Stimulated activated CD4-positive, alpha-beta T cell treated with anti-CD3 and anti-CD28 coated beads, Interleukin-15, amount 100 ng/mL, for 24 hours (primary cell): ENCODE data around the gene C20orf144.
A peak's percentile ranks its signal among the peaks of the same experiment; 100 is the strongest.

ENCODE experiments used
- DNase-seq: peaks from one replicate; pipeline ENCODE4 v3.0.0-alpha.2; 2020

Gene C20orf144

DNA sequence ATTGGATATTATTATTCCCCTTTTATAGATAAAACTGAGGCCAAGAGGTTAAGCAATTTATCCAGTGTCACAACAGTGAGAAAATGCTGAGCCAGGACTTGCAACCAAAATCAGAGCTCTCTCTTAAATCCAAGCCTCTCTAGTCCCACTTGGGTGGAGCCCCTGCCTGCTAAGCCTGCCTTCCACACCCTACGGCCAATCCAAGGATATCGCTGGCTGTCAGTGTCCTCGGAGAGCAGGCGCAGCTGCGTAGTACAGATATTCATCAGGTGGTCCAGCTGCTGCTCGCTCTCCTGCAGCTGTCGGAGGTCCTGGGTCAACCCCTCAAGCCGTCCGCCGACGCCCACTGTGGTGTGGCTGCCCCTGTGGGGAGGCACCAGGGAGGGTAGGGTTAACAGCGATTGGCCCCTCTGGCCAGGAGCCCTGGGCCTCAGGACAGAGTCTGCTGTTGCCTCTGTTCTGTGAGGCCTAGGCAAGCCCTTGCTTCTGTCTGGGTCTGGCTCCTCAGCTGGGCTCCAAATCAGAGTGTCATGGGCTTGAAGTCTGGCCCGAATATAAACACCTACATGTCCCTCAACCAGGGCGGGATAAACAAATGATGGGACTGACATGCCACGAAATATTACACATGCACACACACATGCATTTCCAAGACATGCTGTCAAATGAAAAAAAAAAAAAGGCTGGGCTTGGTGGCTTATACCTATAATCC is 16.0 kb downstream of the C20orf144 start:
- DNase-seq: no peak

DNA sequence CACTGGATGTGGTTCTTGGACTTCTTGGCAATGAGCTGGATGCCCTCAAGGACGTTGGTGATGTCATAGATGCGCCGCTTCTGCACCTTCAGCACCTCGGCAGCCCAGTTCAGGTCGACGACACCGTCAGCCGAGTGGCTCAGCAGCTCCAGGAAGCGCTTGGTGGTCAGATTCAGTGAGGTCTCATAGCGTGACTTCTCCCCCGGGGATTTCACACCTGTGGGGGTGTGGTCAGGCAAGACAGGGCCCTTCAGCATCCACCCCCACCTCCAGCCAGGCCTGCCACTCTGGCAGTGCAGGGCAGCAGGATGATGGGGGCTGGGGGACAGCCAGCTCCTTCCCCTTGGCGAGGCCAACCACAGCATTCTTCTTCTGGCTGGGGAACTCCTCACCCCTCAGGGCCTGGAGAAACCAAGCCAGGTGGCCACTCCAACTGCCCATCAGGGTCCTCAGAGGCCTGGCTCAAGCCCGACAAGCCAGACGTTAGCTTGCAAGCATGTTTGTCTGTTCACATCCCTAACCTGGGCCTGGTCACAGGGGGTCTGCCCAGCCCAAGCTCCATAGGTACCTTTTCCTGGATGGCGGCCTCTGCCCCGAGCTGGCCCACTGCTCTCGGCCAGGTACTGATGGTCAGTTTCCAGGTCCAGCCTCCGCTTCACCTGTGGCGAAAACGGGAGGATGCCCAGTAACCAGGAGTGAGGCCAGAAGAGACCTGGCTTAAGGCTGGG is 17.8 kb downstream of the C20orf144 start:
- DNase-seq: peak; percentile 54

DNA sequence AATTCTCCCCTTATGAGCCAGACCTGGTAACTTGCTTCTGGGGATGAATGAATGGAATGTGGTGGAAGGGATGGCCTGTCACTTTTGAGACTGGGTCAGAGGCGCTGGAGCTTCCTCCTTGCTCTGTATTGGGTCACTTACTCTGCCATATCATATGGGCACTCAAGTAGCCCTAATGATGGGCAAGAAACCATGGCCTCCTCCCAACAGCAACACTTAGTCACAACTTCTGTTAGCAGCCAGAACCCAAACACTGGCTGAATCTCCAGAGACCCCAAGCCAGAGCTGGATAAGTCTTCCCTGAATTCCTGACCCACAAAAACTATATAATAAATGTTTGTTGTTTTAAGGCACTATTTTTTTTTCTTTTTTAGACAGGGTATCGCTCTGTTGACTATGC is 18.6 kb downstream of the C20orf144 start:
- no peak for DNase-seq

DNA sequence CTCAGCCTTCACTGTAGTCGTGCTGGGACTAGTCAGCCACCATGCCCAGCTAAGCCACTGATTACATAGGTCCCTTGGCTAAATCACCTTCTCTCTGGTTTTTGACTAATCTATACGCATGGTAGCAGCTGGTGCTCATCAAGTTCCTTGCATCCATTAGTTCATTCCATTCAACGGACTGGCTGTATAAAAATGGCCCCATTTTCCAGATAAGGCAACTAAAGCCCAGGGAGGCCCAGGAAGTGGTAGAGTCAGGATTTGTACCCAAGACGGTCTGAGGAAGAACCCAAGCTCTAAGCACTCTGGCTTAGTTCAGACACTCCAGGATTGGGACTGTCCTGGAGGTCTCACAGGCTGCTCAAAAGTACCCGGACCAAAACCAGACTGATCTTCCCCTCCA is 19.2 kb downstream of the C20orf144 start:
- DNase-seq: no peak

DNA sequence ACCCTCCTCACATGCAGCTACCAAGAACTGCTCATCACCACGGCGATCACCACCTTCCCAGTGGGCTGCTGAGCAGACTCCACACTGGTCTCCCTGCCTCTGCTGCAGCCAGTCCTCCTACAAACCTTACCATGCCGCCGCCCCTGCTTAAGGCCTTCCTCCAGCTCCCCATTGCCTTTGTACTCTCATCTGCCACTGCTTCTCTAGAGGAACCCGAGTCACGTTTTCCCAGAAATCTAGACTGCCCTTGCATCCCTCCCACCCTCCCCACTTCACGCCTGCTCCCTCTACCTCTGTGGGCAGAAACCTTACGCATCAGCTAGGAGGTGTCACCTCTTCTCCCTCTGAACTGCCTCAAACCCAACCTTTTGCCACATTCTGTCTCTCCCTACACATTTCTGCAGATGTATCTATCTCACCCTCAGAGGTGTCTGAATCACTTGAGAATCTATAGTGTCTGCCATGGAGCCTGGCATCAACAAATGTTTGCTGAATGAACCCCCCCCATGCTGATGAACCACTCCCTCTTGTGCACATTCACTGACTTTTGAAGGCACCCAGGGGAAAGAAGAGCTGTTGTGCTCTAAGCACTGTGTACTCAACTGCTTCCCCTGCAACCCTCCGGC is 19.7 kb downstream of the C20orf144 start:
- DNase-seq: no peak

DNA sequence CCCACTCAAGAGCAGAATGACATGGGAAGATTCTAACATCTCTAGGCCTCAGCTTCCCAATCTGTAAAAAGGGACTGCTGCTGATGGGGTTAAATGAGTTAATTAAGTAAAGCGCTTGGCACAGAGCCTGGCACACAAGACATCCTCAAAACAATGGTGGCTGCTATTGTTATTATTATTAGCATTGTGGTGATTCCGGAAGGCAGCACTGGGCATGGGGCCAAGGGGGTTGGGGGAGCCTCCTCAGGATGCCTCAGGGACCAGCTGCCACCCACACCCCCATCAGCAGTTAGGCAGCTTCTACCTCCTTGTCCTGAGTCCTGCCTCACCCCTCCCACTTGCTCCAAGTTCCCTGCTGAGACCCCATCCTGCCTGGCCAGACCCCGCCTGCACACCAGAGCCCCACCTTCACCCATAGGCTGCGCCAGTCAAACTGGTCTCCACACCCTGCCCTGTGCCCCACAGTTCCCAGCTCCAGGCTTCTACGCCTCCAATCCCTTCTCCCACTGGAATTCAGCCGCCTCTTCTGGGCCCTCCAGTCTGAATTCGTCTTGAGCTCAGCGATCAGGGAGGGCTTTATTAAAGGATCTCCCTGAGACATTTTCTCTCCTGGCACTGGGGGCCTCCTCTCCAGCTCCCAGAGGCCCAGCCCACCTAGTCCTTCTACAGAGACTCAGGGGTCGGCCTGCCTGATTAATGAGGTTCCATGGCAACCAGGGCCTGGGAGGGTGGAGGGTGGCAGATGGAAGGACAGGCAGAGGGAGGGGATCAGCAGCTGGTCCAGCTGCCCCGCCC is 22.6 kb downstream of the C20orf144 start:
- DNase-seq: no peak

DNA sequence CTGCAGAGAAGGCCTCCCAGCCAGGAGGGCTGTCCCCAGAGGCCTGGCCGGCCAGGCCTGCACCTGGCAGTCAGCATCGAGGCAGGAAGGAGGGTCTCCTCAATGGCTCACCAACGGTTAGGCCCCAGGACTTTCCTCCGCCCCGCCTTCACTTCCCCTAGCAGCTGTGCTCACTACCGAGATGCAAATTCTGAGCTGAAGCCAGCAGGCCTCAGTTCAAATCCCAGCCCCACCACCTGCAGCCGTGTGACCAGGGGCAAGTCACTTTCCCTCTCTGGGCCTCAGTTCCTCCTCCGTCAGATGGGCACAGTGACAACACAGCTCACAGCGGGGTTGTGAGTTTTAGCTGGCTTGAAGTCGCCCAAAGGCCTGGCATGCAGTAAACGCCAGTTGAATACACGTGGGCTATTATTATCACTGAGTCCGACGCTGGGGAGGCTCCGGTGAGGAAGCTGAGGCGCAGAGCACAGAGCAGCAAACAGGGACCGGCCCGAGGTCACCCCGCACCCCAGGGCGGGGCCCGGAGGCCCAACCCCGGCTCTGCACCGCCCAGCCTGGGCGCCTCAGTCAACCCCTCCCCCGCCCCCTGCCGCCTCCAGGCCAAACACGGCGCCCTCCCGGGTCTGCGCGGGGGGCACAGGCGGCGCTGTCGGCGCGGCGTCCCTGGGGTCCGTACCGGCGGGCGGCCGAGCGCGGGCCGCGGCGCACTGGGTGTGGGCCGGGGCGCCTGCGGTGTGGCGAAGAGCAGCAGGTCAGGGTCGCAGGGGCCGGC is 23.4 kb downstream of the C20orf144 start:
- DNase-seq: peak; percentile 85

DNA sequence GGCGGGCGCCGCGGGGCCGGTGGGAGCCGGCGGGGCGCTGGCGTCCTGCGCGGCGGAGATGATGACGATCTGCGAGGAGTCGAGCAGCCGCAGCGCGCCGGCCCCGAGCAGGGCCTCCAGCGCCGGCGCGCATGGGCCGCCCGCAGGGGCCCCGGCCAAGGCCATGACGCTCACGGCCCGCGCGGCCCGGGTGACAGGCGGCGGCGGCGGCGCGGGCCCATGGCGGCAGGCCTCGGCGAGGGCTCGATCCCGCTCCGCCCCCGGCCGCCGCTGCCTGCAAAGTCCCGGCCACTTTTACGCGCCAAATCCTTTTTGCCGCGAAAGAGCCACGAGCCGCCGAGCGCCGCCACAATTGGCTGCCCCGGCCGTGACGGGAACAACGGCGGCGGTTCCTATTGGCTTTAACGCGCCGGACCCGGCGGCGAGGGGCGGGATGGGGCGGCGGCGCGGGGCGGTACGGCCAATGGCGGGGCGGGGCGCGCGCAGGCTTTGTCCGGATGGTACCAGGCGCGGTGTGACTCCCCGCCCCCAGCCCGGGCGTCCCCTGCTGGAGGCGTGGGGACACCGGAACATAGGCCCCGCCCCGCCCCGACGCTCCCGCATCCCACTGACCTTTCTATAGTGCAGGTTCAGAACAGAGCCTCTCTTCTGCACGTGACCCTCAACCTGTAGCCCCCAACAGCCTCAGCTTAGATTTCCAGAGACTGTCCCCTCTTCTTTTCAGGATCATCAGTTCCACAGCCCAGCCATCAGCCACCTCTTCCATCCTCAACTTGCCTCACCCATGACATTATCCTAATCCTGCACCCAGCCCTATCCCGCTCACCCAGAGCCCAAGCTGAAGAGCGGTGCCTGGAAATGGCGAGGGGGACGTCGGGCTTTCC is 24.2 kb downstream of the C20orf144 start, which contains the start of gene E2F1:
E2F1 (minus strand) TSS at position 286 of the 884 bp plus-strand sequence; CDS start at position 165, 121 bp downstream.
- peak; percentile 98 for DNase-seq

DNA sequence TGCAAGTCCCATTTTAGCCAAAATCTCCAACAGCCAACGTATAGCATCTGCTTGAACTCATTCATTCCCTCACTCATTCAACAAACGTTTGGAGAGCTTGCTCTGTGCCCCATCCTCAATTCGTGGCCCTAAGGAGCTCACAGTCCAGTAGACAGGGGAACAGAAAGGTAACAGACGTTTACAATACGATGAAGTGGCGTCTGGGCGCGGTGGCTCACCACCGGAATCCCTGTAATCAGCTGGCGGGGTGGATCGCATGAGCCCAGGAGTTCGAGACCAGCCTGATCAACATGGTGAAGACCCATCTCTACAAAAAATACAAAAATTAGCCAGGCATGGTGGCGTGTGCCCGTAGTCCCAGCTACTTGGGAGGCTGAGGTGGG is 24.8 kb downstream of the C20orf144 start:
- DNase-seq: no peak

DNA sequence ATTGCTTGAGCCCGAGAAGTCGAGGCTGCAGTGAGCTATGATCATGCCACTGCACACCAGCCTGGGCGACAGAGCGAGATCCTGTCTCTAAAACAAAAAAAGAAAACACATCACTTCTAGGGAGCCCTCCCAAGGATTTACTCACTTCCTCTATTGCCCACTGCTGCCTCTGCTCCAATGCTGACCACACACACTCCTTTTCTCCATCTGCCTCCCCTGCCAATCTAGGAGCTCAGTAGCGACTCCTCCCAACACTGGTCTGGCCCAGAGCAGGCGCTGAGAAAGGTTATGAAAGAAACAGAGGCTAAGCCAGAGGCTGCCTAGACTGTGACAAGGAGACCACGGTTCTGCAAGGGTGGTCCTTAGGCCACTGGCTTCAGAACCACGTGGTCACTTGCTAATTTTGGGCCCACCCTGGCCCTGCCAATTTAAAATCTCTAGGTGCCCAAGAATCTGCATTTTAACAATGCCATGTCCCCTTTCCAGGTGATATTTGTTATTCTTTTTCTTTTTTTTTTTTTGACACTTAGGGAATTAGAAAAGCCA is 25.3 kb downstream of the C20orf144 start:
- no peak for DNase-seq

DNA sequence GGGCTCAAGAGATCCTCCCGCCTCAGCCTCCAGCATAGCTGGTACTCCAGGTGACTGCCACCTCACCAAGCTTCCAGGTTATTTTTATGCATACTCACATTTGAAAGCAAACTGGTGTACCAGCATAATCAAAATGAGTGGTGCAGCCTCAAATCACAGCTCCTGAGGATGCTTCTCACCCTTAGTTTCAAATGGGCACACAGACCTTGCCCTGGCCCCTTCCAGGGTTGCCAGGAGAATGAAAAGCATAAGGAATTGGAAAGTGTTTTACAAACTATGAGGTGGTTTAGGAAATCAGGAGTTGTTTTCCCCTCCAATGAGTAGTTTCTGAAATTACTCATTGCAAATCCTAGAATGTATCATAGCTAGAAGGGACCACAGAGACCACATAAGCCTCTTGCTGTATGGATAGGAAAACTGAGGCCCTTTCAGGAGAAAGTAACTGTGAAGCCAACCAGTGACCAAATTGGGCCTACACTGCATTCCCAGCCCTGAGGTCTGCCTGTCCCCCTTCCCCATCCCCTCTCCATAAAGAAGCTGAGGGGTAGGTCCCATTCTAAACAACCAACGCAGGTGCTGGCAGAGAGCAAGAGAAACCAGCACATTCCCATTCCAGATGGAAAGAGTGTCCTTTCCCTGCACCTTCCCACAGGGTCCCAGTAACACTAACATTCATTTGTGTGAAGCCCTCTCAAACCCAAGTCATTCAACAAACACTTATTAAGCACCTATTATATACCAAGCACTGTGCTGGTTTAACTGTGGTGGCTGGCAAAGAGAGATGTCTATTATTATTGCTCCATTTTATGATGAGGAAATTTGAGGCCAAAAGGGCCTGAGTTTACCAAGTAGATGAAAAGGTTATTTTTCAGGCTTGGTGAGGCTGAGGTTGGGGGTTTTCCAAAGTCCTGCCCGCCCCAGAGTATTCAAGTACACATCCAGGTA is 26.1 kb downstream of the C20orf144 start:
- no peak for DNase-seq

DNA sequence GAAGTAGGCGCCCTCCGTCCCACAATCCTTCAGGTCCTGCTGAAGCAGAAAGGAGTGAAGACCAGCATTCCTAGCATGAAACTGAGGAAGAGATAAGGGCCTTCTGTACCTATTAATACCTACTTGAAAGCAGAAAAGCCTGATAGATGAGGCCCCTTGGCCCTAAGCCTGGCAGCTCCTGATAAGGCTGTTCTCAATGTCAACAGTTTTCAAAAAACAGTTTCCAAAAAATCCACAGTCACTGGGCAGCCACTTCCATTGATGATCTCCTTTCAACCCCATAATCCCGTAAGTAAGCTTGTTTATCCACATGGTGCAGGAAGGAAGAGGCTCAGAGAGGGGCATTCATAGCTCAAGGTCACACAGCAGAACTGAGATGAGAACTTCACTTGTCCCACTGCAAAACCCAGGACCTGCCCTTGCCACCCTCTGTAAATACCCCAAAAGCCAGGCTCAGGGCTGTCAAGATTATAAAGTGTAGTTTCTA is 26.9 kb downstream of the C20orf144 start:
- DNase-seq: no peak

DNA sequence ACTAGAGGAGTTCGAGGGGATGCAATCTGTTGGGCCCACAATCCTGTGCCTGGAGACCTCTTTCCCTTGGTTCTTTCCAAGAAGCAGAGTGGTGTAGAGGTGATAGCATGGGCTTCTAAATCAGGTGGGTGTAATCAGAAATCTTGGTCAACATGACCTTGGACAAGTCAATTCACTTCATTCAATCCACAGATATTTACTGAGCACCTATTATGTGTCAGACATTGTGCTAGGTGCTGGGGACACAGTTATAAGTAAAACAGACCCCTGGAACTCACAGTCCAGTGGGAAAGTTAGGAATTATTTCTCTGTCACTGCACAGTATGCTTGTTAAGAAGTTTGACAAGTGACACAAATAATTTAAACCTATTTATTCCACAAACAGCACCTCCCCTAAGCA is 27.4 kb downstream of the C20orf144 start:
- no peak for DNase-seq

DNA sequence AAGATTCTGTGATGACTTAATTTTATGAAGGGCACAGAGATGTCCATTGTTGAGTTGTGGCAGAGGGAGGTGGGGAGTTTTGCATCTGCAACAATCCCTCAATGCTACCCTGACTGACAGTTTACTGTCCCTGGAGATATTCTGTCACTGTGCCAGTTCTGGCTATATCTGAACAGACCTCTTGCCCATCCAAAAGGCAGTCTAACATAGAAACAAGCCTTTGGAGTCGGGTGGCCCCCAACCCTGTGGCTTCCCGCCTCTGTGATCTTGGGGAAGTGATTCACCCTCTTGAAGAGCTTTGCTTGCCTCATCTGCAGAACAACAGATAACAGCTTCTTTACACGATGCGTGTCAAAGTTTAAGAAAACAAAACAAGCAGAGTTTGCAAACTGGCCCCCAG is 27.8 kb downstream of the C20orf144 start:
- DNase-seq: peak; percentile 63

DNA sequence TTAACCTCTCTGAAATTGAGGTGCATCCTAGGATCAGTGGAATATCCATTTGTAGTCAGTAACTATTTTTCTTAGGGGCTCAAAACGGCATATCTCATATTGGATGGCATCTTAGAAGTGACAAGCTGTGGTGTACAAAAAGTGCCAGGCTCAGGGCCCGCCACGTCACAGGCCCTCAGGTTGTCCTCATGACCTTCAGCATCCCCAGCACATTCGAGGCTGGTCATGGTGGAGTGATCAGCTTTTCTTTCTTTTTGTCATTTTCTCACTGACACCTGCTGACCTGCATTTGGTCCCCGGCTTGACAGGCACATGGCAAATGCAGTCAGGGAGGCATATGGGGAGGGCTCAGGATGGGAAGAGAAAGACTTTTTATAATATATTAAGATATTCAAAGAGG is 31.2 kb downstream of the C20orf144 start:
- no peak for DNase-seq

DNA sequence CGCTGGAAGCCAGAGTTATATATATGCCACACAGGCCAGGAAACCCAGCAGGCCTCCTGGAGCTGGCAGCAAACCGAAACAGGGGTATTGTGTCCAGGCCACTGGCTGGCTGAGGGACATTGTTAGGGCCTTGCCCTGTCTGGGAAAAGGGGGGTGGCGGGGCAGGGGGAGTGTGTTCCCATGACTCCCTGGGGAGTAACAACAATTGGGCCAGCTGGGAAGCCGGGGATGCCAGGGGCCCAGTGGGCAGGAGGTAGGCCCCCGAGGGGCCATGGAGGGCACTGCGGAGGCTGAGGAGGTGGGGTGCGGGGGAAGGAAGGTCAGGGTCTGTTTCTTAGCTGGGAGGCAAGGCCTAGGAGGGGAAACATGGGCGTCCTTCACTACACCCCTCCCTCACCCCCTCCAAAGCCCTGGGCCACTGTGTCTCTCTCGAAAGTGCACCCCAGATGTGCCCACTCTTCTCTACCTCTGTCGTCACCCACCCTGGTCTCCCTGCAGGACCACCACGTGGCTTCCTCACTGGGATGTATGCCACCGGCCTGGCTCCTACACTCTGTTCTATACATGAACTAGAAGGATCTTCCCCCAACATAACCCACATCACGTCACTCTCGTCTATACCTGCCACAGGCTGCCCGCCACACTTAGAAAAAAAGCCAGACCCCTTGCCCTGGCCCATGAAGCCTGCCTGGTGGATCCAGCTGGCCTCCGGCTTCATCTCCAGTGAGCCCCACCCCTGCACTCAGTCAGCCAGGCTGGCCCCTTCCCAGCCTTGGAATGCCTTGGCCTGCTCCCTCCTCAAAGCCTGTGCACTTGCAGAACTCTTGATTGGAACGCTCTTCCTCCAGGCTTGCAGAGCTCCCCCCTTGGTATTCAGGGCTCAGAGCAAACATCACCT is 31.9 kb downstream of the C20orf144 start:
- DNase-seq: no peak

DNA sequence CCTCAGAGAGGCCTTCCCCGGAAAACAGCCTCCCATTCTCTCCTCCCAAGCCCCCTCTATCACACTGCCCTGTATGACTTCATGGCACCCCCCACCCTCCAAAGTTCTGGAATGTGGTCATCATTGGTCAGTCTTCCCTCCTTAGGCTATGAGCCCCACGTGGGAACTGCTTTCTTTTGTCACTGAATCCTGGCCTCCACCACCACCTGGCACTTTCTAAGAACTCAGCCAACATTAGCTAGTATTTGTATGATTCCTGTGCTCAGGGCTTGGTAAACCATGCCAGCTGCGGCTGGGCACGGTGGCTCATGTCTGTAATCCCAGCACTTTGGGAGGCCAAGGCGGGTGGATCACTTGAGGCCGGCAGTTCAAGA is 32.5 kb downstream of the C20orf144 start:
- DNase-seq: no peak

DNA sequence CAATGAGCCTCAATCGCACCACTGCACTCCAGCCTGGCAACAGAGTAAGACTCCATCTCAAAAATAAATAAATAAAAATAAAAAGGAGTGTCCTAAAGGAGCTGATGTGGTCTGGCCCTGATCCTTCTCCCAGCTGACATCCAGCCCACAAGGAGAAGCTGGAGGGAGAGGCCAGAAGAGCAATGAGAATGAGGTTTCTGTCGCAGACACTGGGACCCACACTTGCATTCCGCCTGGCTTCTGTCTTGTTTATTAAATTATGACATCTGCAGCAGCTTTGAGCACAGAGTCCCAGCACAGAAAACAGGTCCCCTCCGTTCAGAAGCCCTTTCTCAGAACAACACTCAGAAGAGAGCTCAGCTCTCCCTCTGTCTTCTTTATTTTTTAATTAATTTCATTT is 34.3 kb downstream of the C20orf144 start:
- DNase-seq: no peak

DNA sequence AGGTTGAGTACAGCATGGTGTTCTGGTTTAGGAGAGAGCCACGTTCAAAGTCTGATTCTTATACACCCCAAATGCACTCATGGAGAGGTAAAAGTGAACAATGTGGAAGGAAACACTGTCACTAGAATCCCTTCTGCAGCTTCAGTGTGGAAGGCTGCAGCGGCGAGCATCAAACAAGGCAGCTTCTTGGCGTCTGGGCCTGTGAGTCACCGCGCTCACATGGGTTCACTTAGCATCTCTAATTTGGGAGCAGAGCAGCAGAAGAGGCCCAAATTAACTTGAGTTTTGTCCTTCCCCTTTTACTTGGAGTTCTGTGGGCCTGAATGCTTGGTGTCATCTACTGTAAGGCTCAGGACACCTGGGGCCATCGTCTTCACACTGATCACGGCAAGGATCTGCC is 35.0 kb downstream of the C20orf144 start:
- no peak for DNase-seq
